K562 treated with DMSO at 1 percent for 12 hours (cell line): ENCODE results near the gene PCDHA9. TPM values are rescaled to one million over a fixed set of nuclear protein-coding genes. Genes with fewer than 3 reads are reported as not detected.

ENCODE experiments used
- total RNA-seq: library from RNA; unstranded; fragments of 300-600 nt; gene quantifications from 2 replicates; pipeline ENCODE4 v1.2.3, GENCODE V29; 2022; ENCODE audit not compliant: insufficient read depth

The PCDHA9 gene
- total RNA-seq, 1 experiment from 2014 or later = not detected

Other genes starting within 250 kb of the PCDHA9 start
- 0.75 and 1.0 TPM in 2 replicates for gene CD14, start 215.2 kb upstream of the PCDHA9 start, total RNA-seq
- gene TMCO6, start 208.9 kb upstream of the PCDHA9 start, total RNA-seq = 13.5 and 15.1 TPM in 2 replicates
- 208 and 301 TPM in 2 replicates for gene NDUFA2, start 200.8 kb upstream of the PCDHA9 start, total RNA-seq
- gene IK, start 200.6 kb upstream of the PCDHA9 start, total RNA-seq = 122 and 166 TPM in 2 replicates
- 26.9 and 42.6 TPM in 2 replicates for gene WDR55, start 183.5 kb upstream of the PCDHA9 start, total RNA-seq
- gene DND1, start 174.8 kb upstream of the PCDHA9 start, total RNA-seq = 1.4 and 2.0 TPM in 2 replicates
- 43.2 and 73.1 TPM in 2 replicates for gene HARS1, start 157.0 kb upstream of the PCDHA9 start, total RNA-seq
- gene HARS2, start 156.9 kb upstream of the PCDHA9 start, total RNA-seq = 15.7 and 21.4 TPM in 2 replicates
- gene ZMAT2, start 147.9 kb upstream of the PCDHA9 start, total RNA-seq = 42.5 and 46.1 TPM in 2 replicates
- not detected in 2 replicates for gene PCDHA1, start 62.2 kb upstream of the PCDHA9 start, total RNA-seq
- not detected in 2 replicates for gene PCDHA2, start 53.5 kb upstream of the PCDHA9 start, total RNA-seq
- gene PCDHA3, start 47.3 kb upstream of the PCDHA9 start, total RNA-seq = not detected in 2 replicates
- gene PCDHA4, start 41.3 kb upstream of the PCDHA9 start, total RNA-seq = not detected in 2 replicates
- gene PCDHA5, start 26.8 kb upstream of the PCDHA9 start, total RNA-seq = not detected in 2 replicates
- not detected in 2 replicates for gene PCDHA6, start 20.4 kb upstream of the PCDHA9 start, total RNA-seq
- gene PCDHA7, start 14.1 kb upstream of the PCDHA9 start, total RNA-seq = not detected in 2 replicates
- not detected in 2 replicates for gene PCDHA8, start 7.2 kb upstream of the PCDHA9 start, total RNA-seq
- not detected in 2 replicates for gene PCDHA10, start 7.5 kb downstream of the PCDHA9 start, total RNA-seq
- gene PCDHA11, start 20.6 kb downstream of the PCDHA9 start, total RNA-seq = not detected in 2 replicates
- not detected in 2 replicates for gene PCDHA12, start 26.9 kb downstream of the PCDHA9 start, total RNA-seq
- not detected in 2 replicates for gene PCDHA13, start 33.7 kb downstream of the PCDHA9 start, total RNA-seq
- not detected in 2 replicates for gene PCDHAC1, start 77.9 kb downstream of the PCDHA9 start, total RNA-seq
- not detected in 2 replicates for gene PCDHAC2, start 118.1 kb downstream of the PCDHA9 start, total RNA-seq
- not detected in 2 replicates for gene PCDHB1, start 203.0 kb downstream of the PCDHA9 start, total RNA-seq
- 0.14 TPM in 1 of 2 replicates, not detected in the other for gene PCDHB2, start 246.2 kb downstream of the PCDHA9 start, total RNA-seq